Kidney epithelial cell (primary cell): ENCODE measurements around the gene IVNS1ABP. TPM values are rescaled to one million over a fixed set of nuclear protein-coding genes. Genes with fewer than 3 reads are reported as not detected.

Experiments used
- DNase-seq: peaks from one replicate; pipeline ENCODE4 v3.0.0-alpha.2; 2010; ENCODE audit warnings: low read depth
- H3K27me3 ChIP-seq: 2 replicates; pipeline ENCODE4 v1.6.0; 2011; ENCODE audit warnings: low read length; ENCODE audit not compliant: control insufficient read depth, insufficient read depth
- H3K36me3 ChIP-seq: 2 replicates; pipeline ENCODE4 v1.5.1; 2011; ENCODE audit warnings: low read length; ENCODE audit not compliant: control insufficient read depth, insufficient read depth
- H3K4me3 ChIP-seq: 2 replicates; pipeline ENCODE4 v1.5.1; 2011; ENCODE audit warnings: low read depth, mild to moderate bottlenecking, control low read depth, low read length
- CTCF ChIP-seq: IDR thresholded peaks from 2 replicates; pipeline ENCODE4 v1.5.1; 2011; ENCODE audit warnings: mild to moderate bottlenecking, moderate library complexity, low read length, control low read depth, inconsistent platforms; ENCODE audit not compliant: insufficient read depth, poor library complexity, severe bottlenecking
- total RNA-seq: library from RNA; depleted of rRNA; stranded (reverse); fragments of >200 nt; gene quantifications from 2 replicates; pipeline ENCODE4 v1.2.3, GENCODE V29; 2015

The IVNS1ABP gene
- total RNA-seq, 1 donor from 2014 or later = 69.3 TPM

GRCh38 chr1:185293967-185294542 is 23.0 kb downstream of the IVNS1ABP start:
- no peaks in the 10 kb centered on the region for H3K36me3 ChIP-seq
- DNase-seq = no peak
- no peaks in the 10 kb centered on the region for H3K27me3 ChIP-seq
- no peak overlapping the region for H3K4me3 ChIP-seq
- TF ChIP-seq CTCF = no peak

GRCh38 chr1:185292237-185292636 is 24.8 kb downstream of the IVNS1ABP start:
- DNase-seq = no peak
- no peaks in the 10 kb centered on the region for H3K36me3 ChIP-seq
- H3K4me3 ChIP-seq = no peak overlapping the region
- H3K27me3 ChIP-seq = no peaks in the 10 kb centered on the region
- TF ChIP-seq CTCF = no peak

- no peak for DNase-seq
- TF ChIP-seq CTCF = no peak
- no peaks in the 10 kb centered on the region for H3K27me3 ChIP-seq
- H3K4me3 ChIP-seq = no peak overlapping the region
- no peaks in the 10 kb centered on the region for H3K36me3 ChIP-seq
These were observed 25.4 kb downstream of the IVNS1ABP start for GRCh38 chr1:185291652-185292051.

GRCh38 chr1:185291159-185291558 is 25.9 kb downstream of the IVNS1ABP start:
- Histone ChIP-seq H3K27me3 (no peaks in the 10 kb centered on the region), H3K36me3 (no peaks in the 10 kb centered on the region), H3K4me3 (no peak overlapping the region)
- no peak for TF ChIP-seq CTCF
- no peak for DNase-seq

GRCh38 chr1:185289880-185290279 is 27.2 kb downstream of the IVNS1ABP start:
- Histone ChIP-seq H3K27me3 (no peaks in the 10 kb centered on the region), H3K36me3 (no peaks in the 10 kb centered on the region), H3K4me3 (no peak overlapping the region)
- TF ChIP-seq CTCF = no peak
- DNase-seq = no peak

- no peak for TF ChIP-seq CTCF
- Histone ChIP-seq H3K4me3 (no peak overlapping the region), H3K36me3 (no peaks in the 10 kb centered on the region), H3K27me3 (no peaks in the 10 kb centered on the region)
- DNase-seq = no peak
These were observed 28.6 kb downstream of the IVNS1ABP start for GRCh38 chr1:185288435-185288834.
